Fibroblast of gingiva (primary cell): Measurements from ENCODE around the gene ST7.

Source experiments
- DNase-seq: peaks from one replicate; pipeline ENCODE4 v3.0.0-alpha.2; 2011; ENCODE audit warnings: low read depth

The ST7 gene

GRCh38 chr7:117273814-117274225 is 320.5 kb downstream of the ST7 start:
- DNase-seq: no peak

GRCh38 chr7:117274951-117275350 is 321.6 kb downstream of the ST7 start:
- peak; percentile 43 for DNase-seq

GRCh38 chr7:117277576-117277975 is 324.3 kb downstream of the ST7 start:
- peak; percentile 16 for DNase-seq

- DNase-seq: no peak
These were observed 324.7 kb downstream of the ST7 start for GRCh38 chr7:117278040-117278439.

GRCh38 chr7:117279203-117279602 is 325.9 kb downstream of the ST7 start:
- no peak for DNase-seq
